ENCODE data around the gene PRAC1. TPM values are rescaled to one million over a fixed set of nuclear protein-coding genes. Genes with fewer than 3 reads are reported as not detected.

Gene PRAC1
- total RNA-seq, 1 experiment from 2014 or later, result 60.8 TPM

DNA sequence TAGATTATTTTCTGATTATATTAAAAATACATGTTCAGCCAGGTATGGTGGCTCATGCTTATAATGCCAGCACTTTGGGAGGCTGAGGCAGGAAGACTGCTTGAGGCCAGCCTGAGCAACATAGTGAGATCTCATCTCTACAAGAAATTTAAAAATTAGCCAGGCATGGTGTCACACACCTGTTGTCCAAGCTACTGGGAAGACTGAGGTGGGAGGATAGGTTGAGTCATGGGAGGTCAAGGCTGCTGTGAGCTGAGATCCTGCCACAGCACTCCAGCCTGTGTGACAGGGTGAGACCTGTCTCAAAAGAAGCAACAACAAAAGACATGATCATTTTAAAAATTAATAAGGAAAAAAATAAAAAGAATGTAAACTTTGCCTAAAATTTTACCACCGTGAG lies 40.7 kb downstream of the PRAC1 start:
- ATAC-seq, result no peak
- no peak overlapping the region for H3K27ac Mint-ChIP-seq
- peaks cover 4% of the 10 kb centered on the region for H3K4me1 Mint-ChIP-seq
- no peak for DNase-seq (ENCODE audit: low spot score)
- no peaks in the 10 kb centered on the region for H3K36me3 Mint-ChIP-seq
- ChIA-PET CTCF (interaction anchor here (0.7 to 5.5 kb wide), 7 partner anchors 10 to 197 kb away, joined by 3 to 148 read pairs (median 4); partner anchors contain the start of gene PRAC2), POLR2A (no interaction called here)
- H3K27me3 Mint-ChIP-seq (ENCODE audit: low read depth), result peaks cover 17% of the 10 kb centered on the region
- no peak overlapping the region for H3K4me3 Mint-ChIP-seq
- H3K9me3 Mint-ChIP-seq, result no peaks in the 10 kb centered on the region
- no peak for TF ChIP-seq ZBTB21 (CRISPR knock-in tag; IDR thresholded peaks at IDR 0.05; ENCODE audit: borderline replicate concordance)

- TF ChIP-seq JAZF1 (CRISPR knock-in tag; IDR thresholded peaks at IDR 0.05) (no peak), JUN (CRISPR knock-in tag; IDR thresholded peaks at IDR 0.05) (no peak), ZNF671 (CRISPR knock-in tag; IDR thresholded peaks at IDR 0.05) (no peak), ZNF532 (CRISPR knock-in tag; IDR thresholded peaks at IDR 0.05; ENCODE audit: borderline replicate concordance) (no peak), ZNF281 (CRISPR knock-in tag; IDR thresholded peaks at IDR 0.05) (no peak), ATF1 (CRISPR knock-in tag; IDR thresholded peaks at IDR 0.05) (no peak), ZBTB43 (CRISPR knock-in tag; IDR thresholded peaks at IDR 0.05) (no peak)
- TF ChIP-seq, protein P1, sequence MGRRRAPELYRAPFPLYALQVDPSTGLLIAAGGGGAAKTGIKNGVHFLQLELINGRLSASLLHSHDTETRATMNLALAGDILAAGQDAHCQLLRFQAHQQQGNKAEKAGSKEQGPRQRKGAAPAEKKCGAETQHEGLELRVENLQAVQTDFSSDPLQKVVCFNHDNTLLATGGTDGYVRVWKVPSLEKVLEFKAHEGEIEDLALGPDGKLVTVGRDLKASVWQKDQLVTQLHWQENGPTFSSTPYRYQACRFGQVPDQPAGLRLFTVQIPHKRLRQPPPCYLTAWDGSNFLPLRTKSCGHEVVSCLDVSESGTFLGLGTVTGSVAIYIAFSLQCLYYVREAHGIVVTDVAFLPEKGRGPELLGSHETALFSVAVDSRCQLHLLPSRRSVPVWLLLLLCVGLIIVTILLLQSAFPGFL (CRISPR knock-in tag; IDR thresholded peaks at IDR 0.05; ENCODE audit: borderline replicate concordance), result no peak
- TF ChIP-seq, protein P2, sequence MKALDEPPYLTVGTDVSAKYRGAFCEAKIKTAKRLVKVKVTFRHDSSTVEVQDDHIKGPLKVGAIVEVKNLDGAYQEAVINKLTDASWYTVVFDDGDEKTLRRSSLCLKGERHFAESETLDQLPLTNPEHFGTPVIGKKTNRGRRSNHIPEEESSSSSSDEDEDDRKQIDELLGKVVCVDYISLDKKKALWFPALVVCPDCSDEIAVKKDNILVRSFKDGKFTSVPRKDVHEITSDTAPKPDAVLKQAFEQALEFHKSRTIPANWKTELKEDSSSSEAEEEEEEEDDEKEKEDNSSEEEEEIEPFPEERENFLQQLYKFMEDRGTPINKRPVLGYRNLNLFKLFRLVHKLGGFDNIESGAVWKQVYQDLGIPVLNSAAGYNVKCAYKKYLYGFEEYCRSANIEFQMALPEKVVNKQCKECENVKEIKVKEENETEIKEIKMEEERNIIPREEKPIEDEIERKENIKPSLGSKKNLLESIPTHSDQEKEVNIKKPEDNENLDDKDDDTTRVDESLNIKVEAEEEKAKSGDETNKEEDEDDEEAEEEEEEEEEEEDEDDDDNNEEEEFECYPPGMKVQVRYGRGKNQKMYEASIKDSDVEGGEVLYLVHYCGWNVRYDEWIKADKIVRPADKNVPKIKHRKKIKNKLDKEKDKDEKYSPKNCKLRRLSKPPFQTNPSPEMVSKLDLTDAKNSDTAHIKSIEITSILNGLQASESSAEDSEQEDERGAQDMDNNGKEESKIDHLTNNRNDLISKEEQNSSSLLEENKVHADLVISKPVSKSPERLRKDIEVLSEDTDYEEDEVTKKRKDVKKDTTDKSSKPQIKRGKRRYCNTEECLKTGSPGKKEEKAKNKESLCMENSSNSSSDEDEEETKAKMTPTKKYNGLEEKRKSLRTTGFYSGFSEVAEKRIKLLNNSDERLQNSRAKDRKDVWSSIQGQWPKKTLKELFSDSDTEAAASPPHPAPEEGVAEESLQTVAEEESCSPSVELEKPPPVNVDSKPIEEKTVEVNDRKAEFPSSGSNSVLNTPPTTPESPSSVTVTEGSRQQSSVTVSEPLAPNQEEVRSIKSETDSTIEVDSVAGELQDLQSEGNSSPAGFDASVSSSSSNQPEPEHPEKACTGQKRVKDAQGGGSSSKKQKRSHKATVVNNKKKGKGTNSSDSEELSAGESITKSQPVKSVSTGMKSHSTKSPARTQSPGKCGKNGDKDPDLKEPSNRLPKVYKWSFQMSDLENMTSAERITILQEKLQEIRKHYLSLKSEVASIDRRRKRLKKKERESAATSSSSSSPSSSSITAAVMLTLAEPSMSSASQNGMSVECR (CRISPR knock-in tag; IDR thresholded peaks at IDR 0.05; ENCODE audit: borderline replicate concordance), result no peak
Observed at GRCh38 chr17:48679385-48680096, 42.8 kb downstream of the PRAC1 start.

More at GRCh38 chr17:48679385-48680096, 42.8 kb downstream of the PRAC1 start:
- H3K27me3 Mint-ChIP-seq (ENCODE audit: low read depth), result peaks cover 34% of the 10 kb centered on the region
- peaks cover 7% of the 10 kb centered on the region for H3K4me1 Mint-ChIP-seq
- no peak overlapping the region for H3K4me3 Mint-ChIP-seq
- ChIA-PET CTCF (interaction anchor here (1.1 to 10.5 kb wide), 23 partner anchors 8 to 213 kb away, joined by 3 to 218 read pairs (median 22); partner anchors contain the start of genes ATP5MC1, HOXB13, PRAC1 and PRAC2), POLR2A (interaction anchor here (1.6 kb wide), 1 partner anchor 111 kb away, joined by 5 read pairs; no protein-coding TSS in a partner anchor)
- H3K36me3 Mint-ChIP-seq, result no peaks in the 10 kb centered on the region
- ATAC-seq (no peak), DNase-seq (ENCODE audit: low spot score) (no peak)
- no peaks in the 10 kb centered on the region for H3K9me3 Mint-ChIP-seq
- no peak overlapping the region for H3K27ac Mint-ChIP-seq
